Neural cell (in vitro differentiated cells): ENCODE data around the gene UBXN10. TPM values are rescaled to one million over a fixed set of nuclear protein-coding genes. Genes with fewer than 3 reads are reported as not detected.

Source experiments
- H2AFZ ChIP-seq: fragments of 200-600, 300-800 bp; sonication (generic), shearing (Covaris generic); 2 replicates; pipeline ENCODE4 v1.6.0; 2014; ENCODE audit warnings: low read depth, mild to moderate bottlenecking, antibody characterized with exemption, low read length, moderate library complexity
- H3F3A ChIP-seq: fragments of 200-600 bp; shearing (Covaris generic); 2 replicates; pipeline ENCODE4 v1.6.1; 2016; ENCODE audit warnings: mild to moderate bottlenecking, moderate library complexity, mixed read lengths, antibody characterized with exemption, low read length; ENCODE audit not compliant: insufficient read depth, poor library complexity, severe bottlenecking
- H3K27ac ChIP-seq: fragments of 200-600, 300-800 bp; sonication (generic), shearing (Covaris generic); 2 replicates; pipeline ENCODE4 v1.5.1; 2014; ENCODE audit warnings: mild to moderate bottlenecking, low read length, moderate library complexity
- H3K27me3 ChIP-seq: fragments of 300-800, 200-600 bp; sonication (generic), shearing (Covaris generic); 2 replicates; pipeline ENCODE4 v1.6.0; 2014; ENCODE audit warnings: mild to moderate bottlenecking, low read depth, low read length, moderate library complexity; ENCODE audit not compliant: insufficient read depth
- H3K36me3 ChIP-seq: fragments of 300-800, 200-600 bp; sonication (generic), shearing (Covaris generic); 2 replicates; pipeline ENCODE4 v1.5.1; 2014; ENCODE audit warnings: mild to moderate bottlenecking, antibody characterized with exemption, low read length, moderate library complexity; ENCODE audit not compliant: insufficient read depth
- H3K4me2 ChIP-seq: fragments of 300-800, 200-600 bp; sonication (generic), shearing (Covaris generic); 2 replicates; pipeline ENCODE4 v1.6.0; 2014; ENCODE audit warnings: mild to moderate bottlenecking, low read length
- H3K4me3 ChIP-seq: fragments of 300-800, 200-600 bp; sonication (generic), shearing (Covaris generic); 2 replicates; pipeline ENCODE4 v1.5.1; 2014; ENCODE audit warnings: mild to moderate bottlenecking, low read length, moderate library complexity
- H3K79me2 ChIP-seq: fragments of 200-600 bp; shearing (Covaris generic); replicated peaks from 2 replicates; pipeline ENCODE4 v1.6.0; 2014; ENCODE audit warnings: mild to moderate bottlenecking, low read length, moderate library complexity; ENCODE audit not compliant: insufficient read depth
- H3K9ac ChIP-seq: fragments of 300-800, 200-600 bp; sonication (generic), shearing (Covaris generic); 2 replicates; pipeline ENCODE4 v1.6.1; 2016; ENCODE audit warnings: mild to moderate bottlenecking, low read length, mixed read lengths
- H3K9me2 ChIP-seq: fragments of 200-600 bp; shearing (Covaris generic); 2 replicates; pipeline ENCODE4 v1.6.1; 2016; ENCODE audit warnings: mild to moderate bottlenecking, low read length, mixed read lengths; ENCODE audit not compliant: insufficient read depth
- H3K9me3 ChIP-seq: fragments of 200-600, 300-800 bp; sonication (generic), shearing (Covaris generic); 2 replicates; pipeline ENCODE4 v1.6.1; 2016; ENCODE audit warnings: mild to moderate bottlenecking, mixed run types, low read length, moderate library complexity, mixed read lengths
- H4K20me1 ChIP-seq: fragments of 200-600 bp; shearing (Covaris generic); 2 replicates; pipeline ENCODE4 v1.6.1; 2016; ENCODE audit warnings: mild to moderate bottlenecking, mixed run types; ENCODE audit not compliant: insufficient read depth
- CTCF ChIP-seq: fragments of 450-650 bp; IDR thresholded peaks from 2 replicates; pipeline ENCODE4 v1.5.1; 2014; ENCODE audit warnings: antibody characterized with exemption, mild to moderate bottlenecking, moderate library complexity; ENCODE audit not compliant: poor library complexity, severe bottlenecking
- EP300 ChIP-seq: fragments of 450-650 bp; conservative IDR thresholded peaks from 2 replicates; pipeline ENCODE4 v1.6.1; 2014; ENCODE audit warnings: antibody characterized with exemption, mild to moderate bottlenecking, moderate library complexity; ENCODE audit not compliant: poor library complexity, severe bottlenecking
- EZH2 ChIP-seq: fragments of 200-600, 300-800 bp; shearing (Covaris generic), sonication (generic); IDR thresholded peaks from 2 replicates; pipeline ENCODE4 v1.6.1; 2014; ENCODE audit warnings: antibody characterized with exemption, low read length, borderline replicate concordance, mild to moderate bottlenecking; ENCODE audit not compliant: insufficient read depth, poor library complexity, severe bottlenecking
- MXI1 ChIP-seq: fragments of 450-650 bp; conservative IDR thresholded peaks from 2 replicates; pipeline ENCODE4 v1.6.1; 2014; ENCODE audit warnings: antibody characterized with exemption, mild to moderate bottlenecking; ENCODE audit not compliant: poor library complexity, severe bottlenecking
- POLR2AphosphoS5 ChIP-seq: IDR thresholded peaks from 2 replicates; pipeline ENCODE4 v1.6.1; 2012
- RAD21 ChIP-seq: fragments of 450-650 bp; conservative IDR thresholded peaks from 2 replicates; pipeline ENCODE4 v1.6.1; 2014; ENCODE audit warnings: antibody characterized with exemption, mild to moderate bottlenecking, moderate library complexity
- REST ChIP-seq: IDR thresholded peaks from 2 replicates; pipeline ENCODE4 v1.6.1; 2012; ENCODE audit warnings: borderline replicate concordance
- SMC3 ChIP-seq: fragments of 450-650 bp; conservative IDR thresholded peaks from 2 replicates; pipeline ENCODE4 v1.6.1; 2014; ENCODE audit warnings: antibody characterized with exemption, mild to moderate bottlenecking, moderate library complexity; ENCODE audit not compliant: poor library complexity
- TAF1 ChIP-seq: IDR thresholded peaks from 2 replicates; pipeline ENCODE4 v1.6.1; 2012; ENCODE audit warnings: low read depth
- polyA plus RNA-seq: library from polyadenylated mRNA; depleted of rRNA; stranded (reverse); fragments of >200 nt; gene quantifications from 2 replicates; pipeline ENCODE4 v1.2.3, GENCODE V29; 2014

Gene UBXN10
- polyA plus RNA-seq, 1 donor from 2014 or later, result 0.64 TPM

- no peaks in the 10 kb centered on the region for H3K9me3 ChIP-seq
- no peaks in the 10 kb centered on the region for H4K20me1 ChIP-seq
- no peak overlapping the region for H3K9ac ChIP-seq
- no peak overlapping the region for H3K4me2 ChIP-seq
- no peak overlapping the region for H3K27ac ChIP-seq
- no peak for TF ChIP-seq EZH2
- no peak for TF ChIP-seq POLR2AphosphoS5
- TF ChIP-seq TAF1, result no peak
- TF ChIP-seq MXI1, result no peak
- no peak for TF ChIP-seq RAD21
- TF ChIP-seq CTCF, result no peak
- no peak for TF ChIP-seq SMC3
- no peak for TF ChIP-seq EP300
- TF ChIP-seq REST, result no peak
- H3K36me3 ChIP-seq, result no peaks in the 10 kb centered on the region
- no peak overlapping the region for H3K4me3 ChIP-seq
- no peaks in the 10 kb centered on the region for H3F3A ChIP-seq
- no peaks in the 10 kb centered on the region for H3K27me3 ChIP-seq
- no peaks in the 10 kb centered on the region for H3K79me2 ChIP-seq
- H3K9me2 ChIP-seq, result no peaks in the 10 kb centered on the region
- no peak overlapping the region for H2AFZ ChIP-seq
Observed at GRCh38 chr1:20183616-20184271, 2.2 kb upstream of the UBXN10 start.

GRCh38 chr1:20184481-20184900, 1.4 kb upstream of the UBXN10 start:
- Histone ChIP-seq H3K9me3 (no peaks in the 10 kb centered on the region), H3K36me3 (no peaks in the 10 kb centered on the region), H3K4me2 (no peak overlapping the region), H3K4me3 (no peak overlapping the region), H3K27ac (no peak overlapping the region), H4K20me1 (no peaks in the 10 kb centered on the region), H3K79me2 (no peaks in the 10 kb centered on the region), H3K9ac (no peak overlapping the region), H3K9me2 (no peaks in the 10 kb centered on the region), H3F3A (no peaks in the 10 kb centered on the region), H3K27me3 (no peaks in the 10 kb centered on the region), H2AFZ (no peak overlapping the region)
- TF ChIP-seq EZH2 (no peak), EP300 (no peak), MXI1 (no peak), RAD21 (no peak), TAF1 (no peak), POLR2AphosphoS5 (no peak), CTCF (no peak), REST (no peak), SMC3 (no peak)
